GM18526 (cell line): ENCODE data around the gene ING5.

Experiments used
- POLR2A ChIP-seq: IDR thresholded peaks from 3 replicates; pipeline ENCODE4 v1.6.1; 2011; ENCODE audit not compliant: insufficient read length; ENCODE audit errors: extremely low read depth

The ING5 gene

DNA sequence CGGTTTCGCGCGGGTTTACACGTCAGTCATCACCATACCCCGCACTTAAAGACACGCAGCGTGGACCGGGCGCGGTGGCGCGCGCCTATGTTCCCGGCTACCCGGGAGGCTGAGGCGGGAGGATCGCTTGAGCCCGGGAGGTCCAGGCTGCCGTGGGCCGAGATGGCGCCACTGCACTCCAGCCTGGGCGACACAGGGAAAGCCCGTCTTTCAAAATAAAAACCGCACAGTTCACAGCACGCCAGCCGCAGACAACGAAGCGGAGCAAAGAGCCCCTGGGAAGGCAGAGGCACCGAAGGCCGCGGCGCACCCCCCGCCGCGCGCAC, 15.6 kb upstream of the ING5 start:
- TF ChIP-seq POLR2A: no peak

DNA sequence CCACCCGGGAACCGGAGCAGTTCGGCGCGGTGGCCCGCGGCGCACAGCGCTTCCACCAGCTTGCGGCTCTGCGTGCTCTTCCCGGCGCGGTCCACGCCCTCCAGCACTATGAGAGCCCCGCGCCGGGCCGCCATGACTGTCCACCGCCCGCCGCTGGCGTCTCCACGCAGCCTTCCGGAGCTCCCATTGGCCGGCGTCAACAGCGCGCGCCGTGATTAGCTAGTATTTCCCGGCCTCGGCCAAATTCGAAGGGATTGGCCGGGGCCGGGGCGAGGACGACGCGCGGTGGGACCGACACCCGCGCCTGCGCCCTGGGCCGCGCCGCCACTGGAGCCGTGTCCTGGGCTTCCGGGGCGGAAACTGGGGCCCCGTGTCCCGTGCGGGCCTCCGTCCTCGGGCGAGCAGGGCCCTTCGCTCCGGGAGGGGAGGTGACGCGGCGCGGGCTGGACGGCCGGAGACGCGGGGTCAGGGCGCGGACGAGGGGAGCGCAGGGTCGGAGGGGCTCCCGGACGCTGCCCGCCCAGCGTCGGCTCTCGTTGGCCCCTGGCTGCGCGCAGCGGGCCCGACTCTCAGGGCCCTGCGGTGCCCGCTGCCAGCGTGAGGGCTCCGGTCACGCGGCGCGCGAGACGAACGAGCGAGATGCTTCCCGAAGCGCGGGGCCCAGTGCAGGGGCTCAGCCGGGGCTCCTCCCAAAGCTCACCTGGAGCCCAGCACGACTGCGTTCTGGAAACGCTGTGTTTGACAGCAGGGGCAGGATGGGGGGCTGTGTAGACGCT, 15.0 kb upstream of the ING5 start, which contains the start of gene DTYMK:
DTYMK (minus strand) TSS at position 166 of the 776 bp plus-strand sequence; CDS start at position 134, 32 bp downstream.
- peak; percentile 84 for TF ChIP-seq POLR2A

DNA sequence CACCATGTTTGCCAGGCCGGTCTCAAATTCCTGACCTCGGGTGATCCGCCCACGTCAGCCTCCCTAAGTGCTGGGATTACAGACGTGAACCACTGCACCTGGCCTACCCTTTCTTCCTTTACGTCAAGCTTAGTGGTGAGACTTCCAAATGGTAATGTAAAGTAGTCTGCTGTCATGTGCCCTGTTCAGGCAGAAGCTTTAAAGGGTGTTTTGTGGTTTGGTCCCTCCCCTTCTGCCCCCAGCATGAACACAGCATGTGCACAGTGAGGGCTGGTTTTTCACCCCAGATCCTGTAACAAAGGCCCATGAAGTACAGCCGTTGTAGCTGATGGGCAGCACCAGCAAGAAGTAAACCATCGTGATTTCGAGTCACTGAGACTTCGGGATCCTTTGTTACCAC, 12.5 kb upstream of the ING5 start:
- no peak for TF ChIP-seq POLR2A

DNA sequence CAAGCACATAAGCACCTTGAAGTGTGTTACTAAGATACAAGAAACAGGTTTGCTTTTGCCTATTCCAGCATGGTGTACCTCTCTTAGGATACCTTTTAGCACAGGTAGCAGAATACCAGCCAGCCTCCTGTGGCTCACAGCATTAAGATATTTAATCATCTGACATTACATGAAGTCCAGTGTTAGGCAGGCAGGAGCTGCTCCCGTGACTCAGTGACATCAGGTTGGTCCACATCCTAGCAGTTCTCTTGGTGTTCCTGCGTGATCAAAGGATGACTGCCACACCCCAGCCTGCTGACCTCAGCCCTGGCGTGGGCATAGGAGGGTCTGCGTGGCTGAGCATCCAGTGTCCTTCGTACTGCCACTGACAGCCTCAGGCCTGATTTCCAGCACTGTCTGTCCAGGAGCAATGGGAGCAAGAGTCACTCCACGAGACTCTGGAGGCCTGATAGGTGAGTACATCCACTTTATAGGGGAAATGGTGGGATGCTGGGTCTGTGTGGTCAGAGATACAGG, 11.6 kb upstream of the ING5 start:
- no peak for TF ChIP-seq POLR2A

- TF ChIP-seq POLR2A: no peak
Observed at GRCh38 chr2:241692448-241692847, 9.4 kb upstream of the ING5 start.

GRCh38 chr2:241695651-241696050, 6.2 kb upstream of the ING5 start:
- no peak for TF ChIP-seq POLR2A

- no peak for TF ChIP-seq POLR2A
Observed at GRCh38 chr2:241701149-241701398, 765 bp upstream of the ING5 start.

DNA sequence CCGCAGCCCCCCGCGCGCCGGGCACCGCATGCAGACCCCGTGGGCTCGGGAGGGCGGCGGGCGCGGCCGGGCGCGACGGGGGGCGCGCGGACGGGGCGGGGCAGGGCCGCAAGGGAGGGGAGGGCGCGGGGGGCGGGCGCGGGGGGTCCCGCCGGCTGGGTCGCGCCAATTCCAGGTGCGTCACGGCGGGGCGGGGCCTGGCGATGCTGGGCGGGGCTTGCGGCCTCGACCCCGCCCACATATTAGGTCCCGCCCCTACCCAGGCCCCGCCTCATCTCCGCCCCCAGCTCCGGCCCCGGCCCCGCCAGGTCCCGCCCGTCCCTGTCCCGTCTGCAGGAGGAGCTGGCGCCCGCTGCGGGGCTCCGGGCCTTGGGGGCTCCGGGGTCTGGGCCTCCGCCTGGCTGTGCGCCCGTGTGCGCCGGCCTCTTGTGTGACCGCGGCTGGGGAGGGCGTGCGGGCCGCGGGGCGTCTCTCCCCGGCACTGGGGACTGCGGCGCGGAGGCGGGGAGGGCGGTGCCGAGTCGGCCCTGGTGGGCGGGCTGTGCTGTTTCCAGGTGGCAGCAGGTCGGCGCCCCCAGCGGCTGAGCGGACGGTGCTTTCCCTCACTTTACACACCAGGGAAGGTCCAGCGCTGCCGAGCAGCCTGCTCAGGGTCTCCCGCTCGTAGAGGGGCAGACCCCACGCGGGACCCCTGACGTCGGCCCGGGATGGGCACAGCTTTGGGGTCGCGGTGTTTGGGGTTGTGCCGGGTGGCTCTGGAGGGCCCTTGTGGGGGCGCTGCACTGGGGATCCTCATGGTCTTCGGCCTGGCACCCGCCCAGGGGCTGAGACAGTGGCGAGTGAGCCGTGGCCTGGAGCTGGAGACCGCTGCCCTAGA, 554 bp downstream of the ING5 start:
- peak; percentile 10 for TF ChIP-seq POLR2A

DNA sequence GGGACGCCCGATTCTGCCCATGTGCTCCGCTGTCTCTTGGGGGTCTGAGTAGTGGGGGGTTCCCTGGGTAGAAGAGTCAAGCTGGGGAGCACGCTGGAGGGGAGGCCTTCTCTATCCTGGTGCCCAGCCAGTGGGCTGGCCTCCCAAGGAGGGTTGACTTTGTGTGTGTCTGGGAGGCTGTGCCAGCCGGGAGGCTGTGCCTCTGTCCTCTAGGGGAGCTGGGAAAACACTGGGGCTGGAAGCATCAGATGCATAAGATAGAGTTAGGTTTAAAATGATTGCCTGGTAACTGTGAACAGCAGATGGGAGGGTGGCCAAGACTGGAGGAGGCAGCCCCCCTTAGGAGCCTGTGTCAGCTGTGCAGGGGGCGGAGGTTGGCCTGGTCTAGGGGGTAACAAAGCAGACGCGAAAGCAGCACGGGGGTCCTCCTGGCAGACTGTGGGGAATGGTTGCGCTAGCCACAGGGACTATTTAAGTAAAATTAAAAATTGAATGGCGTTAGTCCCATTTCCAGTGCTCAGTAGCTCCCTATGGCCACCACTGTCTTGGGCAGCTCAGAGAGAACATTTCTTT, 1.3 kb downstream of the ING5 start:
- no peak for TF ChIP-seq POLR2A

- no peak for TF ChIP-seq POLR2A
Observed at GRCh38 chr2:241706537-241706936, 4.7 kb downstream of the ING5 start.

DNA sequence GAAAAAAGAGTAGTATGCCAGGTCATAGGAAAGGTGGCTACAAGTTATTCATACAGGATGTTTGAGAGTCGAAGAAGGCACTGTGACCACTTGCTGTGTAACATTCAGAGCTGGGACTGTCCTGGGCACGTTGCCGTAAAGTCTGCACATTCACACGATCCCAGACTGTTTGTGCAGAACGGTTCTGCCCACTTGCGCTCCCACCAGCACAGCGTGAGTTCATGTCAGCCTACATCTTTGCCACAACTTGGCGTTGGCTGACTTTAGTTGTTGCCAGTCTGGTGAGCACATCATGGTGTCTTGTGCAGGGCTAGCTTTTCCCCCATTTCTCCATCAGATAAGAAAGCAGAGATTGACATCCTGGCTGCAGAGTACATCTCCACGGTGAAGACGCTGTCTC, 7.0 kb downstream of the ING5 start:
- TF ChIP-seq POLR2A: no peak

GRCh38 chr2:241719093-241719492, 17.3 kb downstream of the ING5 start:
- TF ChIP-seq POLR2A: no peak

GRCh38 chr2:241720099-241720498, 18.3 kb downstream of the ING5 start:
- no peak for TF ChIP-seq POLR2A

GRCh38 chr2:241720560-241720959, 18.7 kb downstream of the ING5 start:
- no peak for TF ChIP-seq POLR2A

DNA sequence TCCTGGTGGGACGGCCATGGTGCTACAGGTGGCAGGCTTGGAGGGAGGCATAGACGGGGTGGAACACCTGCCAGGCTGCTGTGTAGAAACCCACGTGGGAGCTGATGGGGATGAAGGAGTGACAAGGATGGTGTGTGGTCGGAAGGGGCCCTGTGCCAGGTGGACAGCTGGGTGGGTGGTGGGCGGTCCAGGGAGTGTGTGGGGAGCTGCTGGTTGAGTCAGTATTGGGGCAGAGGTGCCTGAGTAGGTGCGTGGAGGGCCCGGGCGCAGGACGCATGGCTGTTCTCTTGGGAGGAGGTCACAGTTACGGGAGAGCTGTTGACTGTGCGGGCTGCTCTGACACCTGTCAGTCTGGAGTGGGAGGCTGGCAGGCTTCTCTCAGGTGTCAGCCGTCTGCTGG, 20.0 kb downstream of the ING5 start:
- TF ChIP-seq POLR2A: no peak

DNA sequence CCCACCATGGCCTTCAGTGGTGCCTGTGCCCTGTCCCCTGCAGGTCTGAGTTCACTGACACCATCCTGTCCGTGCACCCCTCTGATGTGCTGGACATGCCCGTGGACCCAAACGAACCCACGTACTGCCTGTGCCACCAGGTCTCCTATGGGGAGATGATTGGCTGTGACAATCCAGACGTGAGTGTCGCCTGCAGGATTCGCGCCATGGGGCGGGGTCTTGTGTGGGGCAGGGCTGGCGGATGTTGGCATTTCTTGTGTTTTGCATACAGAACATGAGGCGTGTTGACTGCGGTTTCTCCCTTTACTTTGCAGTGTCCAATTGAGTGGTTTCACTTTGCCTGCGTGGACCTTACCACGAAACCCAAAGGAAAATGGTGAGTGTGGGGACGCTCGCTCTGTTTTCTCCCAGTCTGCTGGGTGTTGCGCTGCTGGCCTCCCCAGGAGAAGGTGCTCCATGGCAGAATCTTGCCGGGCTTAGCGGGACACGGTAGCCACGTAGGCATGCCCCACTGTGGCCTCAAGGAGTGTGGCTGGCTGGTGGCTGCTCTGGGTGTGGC, 21.1 kb downstream of the ING5 start:
- no peak for TF ChIP-seq POLR2A
